SJSA1 (cell line): Measurements from ENCODE around the gene BCAS4. TPM values are rescaled to one million over a fixed set of nuclear protein-coding genes. Genes with fewer than 3 reads are reported as not detected.

Experiments
- total RNA-seq: library from RNA; depleted of rRNA; stranded (reverse); fragments of >200 nt; shearing (Covaris generic); gene quantifications from 2 replicates; pipeline ENCODE4 v1.2.3, GENCODE V29; 2014; rRNA removed

The BCAS4 gene
- total RNA-seq, 1 experiment from 2014 or later, result 4.6 TPM

Other genes starting within 250 kb of the BCAS4 start
- 1.3 and 1.8 TPM in 2 replicates for gene RIPOR3, start 103.5 kb upstream of the BCAS4 start, total RNA-seq
- 1.8 and 2.8 TPM in 2 replicates for gene PARD6B, start 63.5 kb upstream of the BCAS4 start, total RNA-seq
- 18.2 and 20.4 TPM in 2 replicates for gene ADNP, start 136.4 kb downstream of the BCAS4 start, total RNA-seq
- gene DPM1, start 163.5 kb downstream of the BCAS4 start, total RNA-seq, result 122 and 138 TPM in 2 replicates
- gene MOCS3, start 163.8 kb downstream of the BCAS4 start, total RNA-seq, result 6.2 and 7.2 TPM in 2 replicates
- 17.7 and 31.0 TPM in 2 replicates for gene KCNG1, start 228.0 kb downstream of the BCAS4 start, total RNA-seq